MM.1S (cell line): ENCODE measurements around the gene KCNQ1.

Experiments used
- DNase-seq: peaks from one replicate; pipeline ENCODE4 v3.0.0-alpha.2; 2015
- H2AFZ ChIP-seq: fragments of 300-600 bp; sonication (generic); 2 replicates; pipeline ENCODE4 v1.6.0; 2016; ENCODE audit warnings: antibody characterized with exemption, low read length
- H3F3A ChIP-seq: fragments of 300-600 bp; sonication (generic); 2 replicates; pipeline ENCODE4 v1.6.1; 2016; ENCODE audit warnings: mild to moderate bottlenecking, antibody characterized with exemption, low read length, moderate library complexity, mixed read lengths; ENCODE audit not compliant: insufficient read depth
- H3K27ac ChIP-seq: fragments of 300-600 bp; sonication (generic); 2 replicates; pipeline ENCODE4 v1.5.1; 2016; ENCODE audit warnings: mild to moderate bottlenecking, low read length
- H3K27me3 ChIP-seq: fragments of 300-600 bp; sonication (generic); replicated peaks from 2 replicates; pipeline ENCODE4 v1.6.0; 2016; ENCODE audit warnings: low read length; ENCODE audit not compliant: insufficient read depth
- H3K36me3 ChIP-seq: fragments of 300-600 bp; sonication (generic); replicated peaks from 2 replicates; pipeline ENCODE4 v1.6.1; 2016; ENCODE audit warnings: mild to moderate bottlenecking, low read length, mixed read lengths; ENCODE audit not compliant: insufficient read depth
- H3K4me1 ChIP-seq: fragments of 300-600 bp; sonication (generic); 2 replicates; pipeline ENCODE4 v1.6.1; 2016; ENCODE audit warnings: low read length, mixed read lengths
- H3K4me2 ChIP-seq: fragments of 300-600 bp; sonication (generic); 2 replicates; pipeline ENCODE4 v1.6.0; 2016; ENCODE audit warnings: low read depth, low read length
- H3K4me3 ChIP-seq: fragments of 300-600 bp; sonication (generic); 2 replicates; pipeline ENCODE4 v1.5.1; 2016; ENCODE audit warnings: low read length, mixed read lengths
- H3K79me2 ChIP-seq: fragments of 300-600 bp; sonication (generic); 2 replicates; pipeline ENCODE4 v1.6.1; 2016; ENCODE audit warnings: mixed run types, low read length, mixed read lengths
- H3K9ac ChIP-seq: fragments of 300-600 bp; sonication (generic); 2 replicates; pipeline ENCODE4 v1.6.1; 2016; ENCODE audit warnings: low read length, mixed read lengths
- H3K9me2 ChIP-seq: fragments of 300-600 bp; sonication (generic); replicated peaks from 2 replicates; pipeline ENCODE4 v1.6.1; 2016; ENCODE audit warnings: mild to moderate bottlenecking, low read length, mixed read lengths; ENCODE audit not compliant: insufficient read depth
- H3K9me3 ChIP-seq: fragments of 300-600 bp; sonication (generic); replicated peaks from 2 replicates; pipeline ENCODE4 v1.6.1; 2016; ENCODE audit warnings: mild to moderate bottlenecking, low read length, mixed read lengths; ENCODE audit not compliant: insufficient read depth
- H4K20me1 ChIP-seq: fragments of 300-600 bp; sonication (generic); 2 replicates; pipeline ENCODE4 v1.6.1; 2016; ENCODE audit warnings: mild to moderate bottlenecking, low read length, moderate library complexity, mixed read lengths; ENCODE audit not compliant: insufficient read depth
- EZH2 ChIP-seq: fragments of 300-600 bp; sonication (generic); optimal IDR thresholded peaks from 2 replicates; pipeline ENCODE3; 2017; ENCODE audit warnings: low read depth, mild to moderate bottlenecking, antibody characterized with exemption, low read length, mixed read lengths
- EZH2phosphoT487 ChIP-seq: fragments of 300-600 bp; sonication (generic); IDR thresholded peaks from 2 replicates; pipeline ENCODE4 v1.6.1; 2018; ENCODE audit warnings: antibody characterized with exemption, low read length
- TF ChIP-seq, protein P1 (sequence below): fragments of 300-600 bp; sonication (generic); IDR thresholded peaks from 2 replicates; pipeline ENCODE4 v1.5.1; 2016; ENCODE audit warnings: antibody characterized with exemption, low read length, mixed read lengths

Gene KCNQ1

DNA sequence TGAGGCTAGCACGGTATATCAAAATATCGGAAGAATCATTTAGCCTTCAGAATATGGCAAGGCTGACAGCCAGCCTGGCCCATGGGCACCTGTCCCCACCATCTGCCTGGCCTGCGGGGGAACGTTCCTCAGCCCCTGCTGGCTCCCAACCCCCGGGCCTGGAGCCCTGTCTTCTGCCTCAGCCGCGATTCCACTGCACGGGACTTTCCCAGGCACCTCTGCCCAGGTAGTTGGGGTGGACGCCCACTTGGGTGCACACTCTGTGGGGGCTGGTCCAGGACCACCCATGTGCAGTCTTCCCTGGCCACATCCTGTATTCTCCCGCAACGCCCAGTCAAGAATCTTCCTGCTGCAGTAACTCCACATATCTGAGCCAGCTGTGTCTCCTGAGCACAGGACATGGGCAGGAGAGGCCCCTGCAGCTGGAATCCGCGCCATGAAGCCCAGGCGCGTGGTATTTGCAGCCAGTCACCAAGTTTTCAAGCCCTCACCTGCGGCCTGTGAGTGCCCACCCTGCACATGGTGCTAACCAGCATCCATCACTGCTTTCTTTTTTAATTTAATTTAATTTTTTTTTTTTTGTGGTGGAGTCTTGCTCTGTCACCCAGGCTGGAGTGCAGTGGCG, 77.9 kb downstream of the KCNQ1 start:
- Histone ChIP-seq H3F3A (no peaks in the 10 kb centered on the region; the same call in 1 of the 2 replicates), H4K20me1 (no peaks in the 10 kb centered on the region), H3K9me3 (no peaks in the 10 kb centered on the region), H3K27me3 (no peaks in the 10 kb centered on the region), H2AFZ (no peak overlapping the region), H3K4me3 (no peak overlapping the region), H3K79me2 (no peaks in the 10 kb centered on the region), H3K9me2 (no peaks in the 10 kb centered on the region), H3K27ac (no peak overlapping the region), H3K9ac (no peak overlapping the region), H3K36me3 (no peaks in the 10 kb centered on the region), H3K4me2 (no peak overlapping the region), H3K4me1 (peaks cover 14% of the 10 kb centered on the region)
- TF ChIP-seq, protein P1, sequence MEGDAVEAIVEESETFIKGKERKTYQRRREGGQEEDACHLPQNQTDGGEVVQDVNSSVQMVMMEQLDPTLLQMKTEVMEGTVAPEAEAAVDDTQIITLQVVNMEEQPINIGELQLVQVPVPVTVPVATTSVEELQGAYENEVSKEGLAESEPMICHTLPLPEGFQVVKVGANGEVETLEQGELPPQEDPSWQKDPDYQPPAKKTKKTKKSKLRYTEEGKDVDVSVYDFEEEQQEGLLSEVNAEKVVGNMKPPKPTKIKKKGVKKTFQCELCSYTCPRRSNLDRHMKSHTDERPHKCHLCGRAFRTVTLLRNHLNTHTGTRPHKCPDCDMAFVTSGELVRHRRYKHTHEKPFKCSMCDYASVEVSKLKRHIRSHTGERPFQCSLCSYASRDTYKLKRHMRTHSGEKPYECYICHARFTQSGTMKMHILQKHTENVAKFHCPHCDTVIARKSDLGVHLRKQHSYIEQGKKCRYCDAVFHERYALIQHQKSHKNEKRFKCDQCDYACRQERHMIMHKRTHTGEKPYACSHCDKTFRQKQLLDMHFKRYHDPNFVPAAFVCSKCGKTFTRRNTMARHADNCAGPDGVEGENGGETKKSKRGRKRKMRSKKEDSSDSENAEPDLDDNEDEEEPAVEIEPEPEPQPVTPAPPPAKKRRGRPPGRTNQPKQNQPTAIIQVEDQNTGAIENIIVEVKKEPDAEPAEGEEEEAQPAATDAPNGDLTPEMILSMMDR: no peak
- TF ChIP-seq EZH2phosphoT487: no peak
- no peak for TF ChIP-seq EZH2
- DNase-seq: no peak

DNA sequence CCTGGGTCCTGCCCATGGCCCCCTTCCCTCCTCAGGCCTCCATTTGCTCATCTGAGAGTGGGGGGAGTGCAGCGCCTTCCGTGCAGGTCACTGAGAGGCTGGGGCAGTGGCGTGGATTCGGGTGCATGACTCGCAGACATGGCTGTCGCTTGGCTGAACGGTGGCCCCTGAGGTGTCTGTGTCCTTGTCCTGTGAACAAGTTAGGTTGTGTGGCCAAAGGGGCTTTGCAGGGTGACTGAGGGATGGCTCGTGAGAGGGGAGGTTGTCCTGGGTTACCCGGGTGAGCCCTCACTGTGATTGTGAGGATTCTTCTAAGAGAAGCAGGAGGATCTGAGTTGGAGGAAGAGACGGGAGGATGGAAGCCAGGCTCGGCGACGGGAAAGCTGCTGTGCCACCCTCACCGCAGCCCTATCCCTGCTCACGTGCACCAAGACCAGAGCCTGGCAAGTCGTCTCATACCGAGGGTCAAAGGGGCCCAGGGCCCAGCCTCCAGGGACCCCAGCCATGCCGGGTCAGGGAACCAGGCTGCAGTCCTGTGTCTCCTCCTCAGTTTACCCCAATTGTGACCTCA, 79.1 kb downstream of the KCNQ1 start:
- Histone ChIP-seq H3K9me3 (no peaks in the 10 kb centered on the region), H2AFZ (no peak overlapping the region), H3K79me2 (0 out of 2 replicates have a peak, but pooled peaks cover 3% of the 10 kb centered on the region), H3K9me2 (no peaks in the 10 kb centered on the region), H3K4me1 (peaks cover 14% of the 10 kb centered on the region), H3K4me2 (no peak overlapping the region), H4K20me1 (no peaks in the 10 kb centered on the region), H3F3A (no peaks in the 10 kb centered on the region; the same call in 1 of the 2 replicates), H3K4me3 (no peak overlapping the region), H3K9ac (no peak overlapping the region), H3K27ac (no peak overlapping the region), H3K36me3 (no peaks in the 10 kb centered on the region), H3K27me3 (no peaks in the 10 kb centered on the region)
- DNase-seq: no peak
- TF ChIP-seq EZH2phosphoT487 (no peak), EZH2 (no peak)
- TF ChIP-seq, protein P1: no peak

DNA sequence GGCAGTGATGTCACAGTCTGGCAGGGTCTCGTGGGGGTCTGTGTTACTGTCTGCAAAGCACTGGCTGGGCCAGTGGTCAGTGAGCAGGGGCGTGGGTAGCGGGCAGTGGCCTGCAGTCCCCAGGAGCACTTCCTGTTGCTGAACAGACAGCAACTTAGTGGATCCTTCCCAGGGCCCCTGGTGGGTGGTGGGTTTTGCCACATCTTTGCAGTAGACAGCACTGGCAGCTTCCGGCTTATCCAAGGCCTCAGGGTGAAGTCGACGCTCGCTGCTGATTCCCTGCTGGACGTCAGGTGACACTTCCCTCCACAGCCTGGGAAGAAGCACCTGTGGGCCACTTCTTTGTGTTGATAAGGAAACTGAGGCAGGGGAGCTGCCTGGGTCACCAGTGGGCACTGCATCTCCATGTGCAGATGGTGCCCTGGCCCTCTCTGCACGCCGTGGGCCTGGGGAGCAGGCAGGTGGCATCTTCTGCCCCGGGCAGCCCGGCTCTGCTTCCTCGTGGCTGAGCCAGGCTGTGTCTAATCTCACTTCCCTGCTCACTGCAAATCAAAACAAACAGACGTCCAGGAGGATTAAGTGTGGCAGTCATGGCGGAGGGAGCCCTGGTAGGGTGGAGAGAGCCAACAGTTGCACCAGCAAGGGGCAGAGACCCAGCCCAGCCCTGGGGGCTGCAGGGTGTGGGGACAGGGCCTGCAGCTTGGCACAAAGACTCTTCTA, 79.8 kb downstream of the KCNQ1 start:
- TF ChIP-seq, protein P1: no peak
- Histone ChIP-seq H3K4me1 (peaks cover 14% of the 10 kb centered on the region), H3K79me2 (0 out of 2 replicates have a peak, but pooled peaks cover 3% of the 10 kb centered on the region), H3K4me2 (no peak overlapping the region), H3K36me3 (no peaks in the 10 kb centered on the region), H3K9me2 (no peaks in the 10 kb centered on the region), H3K9ac (no peak overlapping the region), H4K20me1 (no peaks in the 10 kb centered on the region), H2AFZ (no peak overlapping the region), H3K9me3 (no peaks in the 10 kb centered on the region), H3K4me3 (no peak overlapping the region), H3K27ac (no peak overlapping the region), H3K27me3 (no peaks in the 10 kb centered on the region), H3F3A (no peaks in the 10 kb centered on the region; the same call in 1 of the 2 replicates)
- no peak for DNase-seq
